ENCODE data around the gene PTPN9. TPM values are rescaled to one million over a fixed set of nuclear protein-coding genes. Genes with fewer than 3 reads are reported as not detected.

PTPN9 gene
- total RNA-seq, 1 experiment from 2014 or later: 15.7 TPM

GRCh38 chr15:75453703-75454470, 125.2 kb downstream of the PTPN9 start:
- H3K79me2 ChIP-seq (ENCODE audit: low read length): peaks cover 34% of the 10 kb centered on the region
- H4K20me1 ChIP-seq (ENCODE audit: low read length): peaks cover 12% of the 10 kb centered on the region
- peak overlapping the region; percentile 86 for H3K4me3 ChIP-seq (ENCODE audit: low read length)
- no peaks in the 10 kb centered on the region for H3K27me3 ChIP-seq (ENCODE audit: low read length)
- ChIA-PET POLR2A (ENCODE audit: unreplicated experiment) (interaction anchor here (0.5 to 0.9 kb wide), 6 partner anchors 16 to 658 kb away, joined by 3 to 13 read pairs (median 3); partner anchors contain the start of gene MAN2C1), CTCF (interaction anchor here (0.7 to 1.3 kb wide), 2 partner anchors 86 to 779 kb away, joined by 4 to 7 read pairs; no protein-coding TSS in a partner anchor)
- no peaks in the 10 kb centered on the region for H3F3A ChIP-seq (ENCODE audit: low read length, unreplicated experiment)
- intact Hi-C loops (cut with micrococcal nuclease): loop anchor here (5.0 kb wide), 1 partner anchor 193 kb away; the partner anchor contains the start of gene SNX33
- TF ChIP-seq EZH2phosphoT487 (IDR thresholded peaks at IDR 0.05; ENCODE audit: borderline replicate concordance, low read length): no peak
- no TSS peak for BruUV-seq (replicated peaks)
- DNase-seq: peak; percentile 99
- no peaks in the 10 kb centered on the region for H3K36me3 ChIP-seq (ENCODE audit: low read depth, low read length)
- no peaks in the 10 kb centered on the region for H3K9me2 ChIP-seq (replicated peaks; ENCODE audit: low read length)
- ATAC-seq: peak; percentile 21
- H2AFZ ChIP-seq (ENCODE audit: low read length): peak overlapping the region; percentile 100
- peak overlapping the region; percentile 95 for H3K4me2 ChIP-seq (ENCODE audit: low read length)
- H3K9ac ChIP-seq (ENCODE audit: low read length): peak overlapping the region; percentile 83
- no peaks in the 10 kb centered on the region for H3K9me3 ChIP-seq (ENCODE audit: low read length)
- peaks cover 30% of the 10 kb centered on the region for H3K4me1 ChIP-seq (ENCODE audit: insufficient read depth, low read length)
- peak overlapping the region; percentile 74 for H3K27ac ChIP-seq (ENCODE audit: low read length)

- CTCF ChIA-PET: interaction anchor here (0.7 to 1.3 kb wide), 2 partner anchors 85 to 778 kb away, joined by 4 to 7 read pairs; no protein-coding TSS in a partner anchor
- no peaks in the 10 kb centered on the region for H3K9me3 ChIP-seq (ENCODE audit: low read length)
- POLR2A ChIA-PET (ENCODE audit: unreplicated experiment): interaction anchor here (0.6 to 0.9 kb wide), 3 partner anchors 16 to 280 kb away, joined by 3 to 4 read pairs (median 3); no protein-coding TSS in a partner anchor
- H3K4me2 ChIP-seq (ENCODE audit: low read length): peak overlapping the region; percentile 95
- H3K9me2 ChIP-seq (replicated peaks; ENCODE audit: low read length): no peaks in the 10 kb centered on the region
- peaks cover 42% of the 10 kb centered on the region for H3K79me2 ChIP-seq (ENCODE audit: low read length)
- BruUV-seq (replicated peaks): TSS peak; percentile 60
- H3K36me3 ChIP-seq (ENCODE audit: low read depth, low read length): no peaks in the 10 kb centered on the region
- H3K27me3 ChIP-seq (ENCODE audit: low read length): no peaks in the 10 kb centered on the region
- peak overlapping the region; percentile 74 for H3K27ac ChIP-seq (ENCODE audit: low read length)
- DNase-seq: peak; percentile 30
- no peaks in the 10 kb centered on the region for H3F3A ChIP-seq (ENCODE audit: low read length, unreplicated experiment)
- no peak for ATAC-seq
- H3K4me3 ChIP-seq (ENCODE audit: low read length): peak overlapping the region; percentile 73
- peaks cover 30% of the 10 kb centered on the region for H3K4me1 ChIP-seq (ENCODE audit: insufficient read depth, low read length)
- peak overlapping the region; percentile 83 for H3K9ac ChIP-seq (ENCODE audit: low read length)
- no peak for TF ChIP-seq EZH2 (IDR thresholded peaks at IDR 0.05; ENCODE audit: low read length, unreplicated experiment)
- TF ChIP-seq CTCF (conservative IDR thresholded peaks at IDR 0.05; ENCODE audit: low read depth, low read length): peak; percentile 30; the same call in 1 of the 2 replicates
- H2AFZ ChIP-seq (ENCODE audit: low read length): peak overlapping the region; percentile 83
- H4K20me1 ChIP-seq (ENCODE audit: low read length): peaks cover 14% of the 10 kb centered on the region
- intact Hi-C loops (cut with micrococcal nuclease): loop anchor here (5.0 kb wide), 1 partner anchor 194 kb away; the partner anchor contains the start of gene SNX33
These were observed 126.0 kb downstream of the PTPN9 start for GRCh38 chr15:75452865-75453702.

- ATAC-seq (peak; percentile 12), DNase-seq (peak; percentile 84)
- Histone ChIP-seq H2AFZ (ENCODE audit: low read length) (peak overlapping the region; percentile 83), H3K27me3 (ENCODE audit: low read length) (no peaks in the 10 kb centered on the region), H3K27ac (ENCODE audit: low read length) (peak overlapping the region; percentile 74), H3K4me2 (ENCODE audit: low read length) (peak overlapping the region; percentile 95), H3F3A (ENCODE audit: low read length, unreplicated experiment) (no peaks in the 10 kb centered on the region), H3K36me3 (ENCODE audit: low read depth, low read length) (peaks cover 3% of the 10 kb centered on the region; the same call in 1 of the 2 replicates), H3K4me1 (ENCODE audit: insufficient read depth, low read length) (peaks cover 30% of the 10 kb centered on the region), H3K4me3 (ENCODE audit: low read length) (peak overlapping the region; percentile 73), H4K20me1 (ENCODE audit: low read length) (peaks cover 18% of the 10 kb centered on the region), H3K79me2 (ENCODE audit: low read length) (peaks cover 49% of the 10 kb centered on the region), H3K9ac (ENCODE audit: low read length) (peak overlapping the region; percentile 83), H3K9me3 (ENCODE audit: low read length) (no peaks in the 10 kb centered on the region), H3K9me2 (replicated peaks; ENCODE audit: low read length) (no peaks in the 10 kb centered on the region)
- intact Hi-C loops (cut with micrococcal nuclease): loop anchor here (5.0 kb wide), 1 partner anchor 195 kb away; the partner anchor contains the start of gene SNX33
- CTCF ChIA-PET: no interaction called here
- POLR2A ChIA-PET (ENCODE audit: unreplicated experiment): interaction anchor here (0.6 to 1.4 kb wide), 3 partner anchors 84 to 128 kb away, joined by 4 to 34 read pairs (median 6); partner anchors contain the start of gene MAN2C1
- BruUV-seq (replicated peaks): no TSS peak
- TF ChIP-seq EZH2 (IDR thresholded peaks at IDR 0.05; ENCODE audit: low read length, unreplicated experiment) (no peak), CTCF (conservative IDR thresholded peaks at IDR 0.05; ENCODE audit: low read depth, low read length) (no peak), EZH2phosphoT487 (IDR thresholded peaks at IDR 0.05; ENCODE audit: borderline replicate concordance, low read length) (no peak)
These were observed 126.7 kb downstream of the PTPN9 start for GRCh38 chr15:75452364-75452864.

All from PC-3 (cell line).